HL-60 (cell line): ENCODE data around the gene NOS3.

ENCODE experiments used
- CTCF ChIP-seq: IDR thresholded peaks from one replicate; pipeline ENCODE4 v1.5.1; 2011; ENCODE audit warnings: low read length, control low read depth, inconsistent platforms; ENCODE audit not compliant: insufficient read depth
- GABPA ChIP-seq: IDR thresholded peaks from 2 replicates; pipeline ENCODE4 v1.6.1; 2012; ENCODE audit warnings: low read depth
- POLR2AphosphoS5 ChIP-seq: IDR thresholded peaks from 2 replicates; pipeline ENCODE4 v1.6.1; 2012; ENCODE audit warnings: low read depth
- REST ChIP-seq: IDR thresholded peaks from 2 replicates; pipeline ENCODE4 v1.6.1; 2012; ENCODE audit warnings: low read depth; ENCODE audit not compliant: insufficient replicate concordance
- SPI1 ChIP-seq: IDR thresholded peaks from 2 replicates; pipeline ENCODE4 v1.6.1; 2012; ENCODE audit warnings: low read depth, mild to moderate bottlenecking, borderline replicate concordance

GRCh38 chr7:150989456-150989855 is 1.4 kb upstream of the NOS3 start:
- TF ChIP-seq CTCF (no peak), POLR2AphosphoS5 (no peak), REST (no peak), SPI1 (no peak), GABPA (no peak)
